Vagina (tissue), 2 donors: ENCODE results near the gene GGNBP2.

Source experiments
- POLR2A ChIP-seq, 2 donors: fragments of 450-650 bp; IDR thresholded peaks; one replicate each; pipeline ENCODE4 v1.6.1; 2017; ENCODE audit warnings: antibody characterized with exemption in 2 of 2, mild to moderate bottlenecking in 2 of 2, moderate library complexity in 2 of 2
- TF ChIP-seq, protein P1 (sequence below), 3 experiments: fragments of 450-650 bp in 2 of 3; fragments of 200-600 bp in 1 of 3; sonication (generic) in 1 of 3; IDR thresholded peaks; one replicate each; pipeline ENCODE4 v1.5.1; 2017 to 2019; ENCODE audit warnings: antibody characterized with exemption in 3 of 3, mild to moderate bottlenecking in 2 of 3, moderate library complexity in 2 of 3

DNA sequence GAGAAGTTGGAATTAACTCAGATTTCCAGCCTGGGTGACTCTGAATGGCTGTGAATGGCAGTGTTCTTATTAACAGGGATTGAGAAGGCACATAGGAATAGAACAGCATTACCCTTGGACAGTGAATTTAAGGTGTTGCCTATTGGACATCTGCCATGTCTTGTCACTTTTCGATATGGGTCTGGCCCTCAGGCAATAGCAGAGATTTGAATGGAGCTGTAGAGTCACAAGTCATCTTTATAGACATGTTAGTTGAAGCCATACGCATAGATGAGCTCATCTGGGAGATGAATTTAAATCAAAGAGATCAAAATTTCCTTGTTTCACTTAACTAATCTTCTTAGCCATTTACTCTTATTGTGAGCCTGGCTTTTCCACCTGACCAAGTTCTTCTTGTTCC is 32.1 kb downstream of the GGNBP2 start:
- TF ChIP-seq, protein P1, sequence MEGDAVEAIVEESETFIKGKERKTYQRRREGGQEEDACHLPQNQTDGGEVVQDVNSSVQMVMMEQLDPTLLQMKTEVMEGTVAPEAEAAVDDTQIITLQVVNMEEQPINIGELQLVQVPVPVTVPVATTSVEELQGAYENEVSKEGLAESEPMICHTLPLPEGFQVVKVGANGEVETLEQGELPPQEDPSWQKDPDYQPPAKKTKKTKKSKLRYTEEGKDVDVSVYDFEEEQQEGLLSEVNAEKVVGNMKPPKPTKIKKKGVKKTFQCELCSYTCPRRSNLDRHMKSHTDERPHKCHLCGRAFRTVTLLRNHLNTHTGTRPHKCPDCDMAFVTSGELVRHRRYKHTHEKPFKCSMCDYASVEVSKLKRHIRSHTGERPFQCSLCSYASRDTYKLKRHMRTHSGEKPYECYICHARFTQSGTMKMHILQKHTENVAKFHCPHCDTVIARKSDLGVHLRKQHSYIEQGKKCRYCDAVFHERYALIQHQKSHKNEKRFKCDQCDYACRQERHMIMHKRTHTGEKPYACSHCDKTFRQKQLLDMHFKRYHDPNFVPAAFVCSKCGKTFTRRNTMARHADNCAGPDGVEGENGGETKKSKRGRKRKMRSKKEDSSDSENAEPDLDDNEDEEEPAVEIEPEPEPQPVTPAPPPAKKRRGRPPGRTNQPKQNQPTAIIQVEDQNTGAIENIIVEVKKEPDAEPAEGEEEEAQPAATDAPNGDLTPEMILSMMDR (IDR thresholded peaks at IDR 0.05), result no peak
- no peak for TF ChIP-seq POLR2A (IDR thresholded peaks at IDR 0.05)
